RWPE1 (cell line): ENCODE measurements around the gene PLA2G6.

Experiments used
- CTCF ChIA-PET: fragments of 350-600 bp; sonication (Branson Sonifier 250); formaldehyde crosslinking; extraction: SDS; loops from one replicate; lab custom pipeline; 2021; lab: Yijun Ruan, JAX
- POLR2A ChIA-PET: fragments of 400-600 bp; formaldehyde crosslinking; extraction: SDS; loops from one replicate; lab custom pipeline; 2020; ENCODE audit warnings: antibody characterized with exemption; ENCODE audit not compliant: low non-redundant PET; lab: Yijun Ruan, JAX
- DNase-seq: peaks from one replicate; pipeline ENCODE4 v3.0.0; 2012; ENCODE audit warnings: low spot score
- H3K27ac ChIP-seq: fragments of 450-650 bp; 2 replicates; pipeline ENCODE4 v1.5.1; 2017
- TF ChIP-seq, protein P1 (sequence below): fragments of 450-650 bp; conservative IDR thresholded peaks from 2 replicates; pipeline ENCODE4 v1.5.1; 2017; ENCODE audit warnings: low read depth, mild to moderate bottlenecking

PLA2G6 gene

DNA sequence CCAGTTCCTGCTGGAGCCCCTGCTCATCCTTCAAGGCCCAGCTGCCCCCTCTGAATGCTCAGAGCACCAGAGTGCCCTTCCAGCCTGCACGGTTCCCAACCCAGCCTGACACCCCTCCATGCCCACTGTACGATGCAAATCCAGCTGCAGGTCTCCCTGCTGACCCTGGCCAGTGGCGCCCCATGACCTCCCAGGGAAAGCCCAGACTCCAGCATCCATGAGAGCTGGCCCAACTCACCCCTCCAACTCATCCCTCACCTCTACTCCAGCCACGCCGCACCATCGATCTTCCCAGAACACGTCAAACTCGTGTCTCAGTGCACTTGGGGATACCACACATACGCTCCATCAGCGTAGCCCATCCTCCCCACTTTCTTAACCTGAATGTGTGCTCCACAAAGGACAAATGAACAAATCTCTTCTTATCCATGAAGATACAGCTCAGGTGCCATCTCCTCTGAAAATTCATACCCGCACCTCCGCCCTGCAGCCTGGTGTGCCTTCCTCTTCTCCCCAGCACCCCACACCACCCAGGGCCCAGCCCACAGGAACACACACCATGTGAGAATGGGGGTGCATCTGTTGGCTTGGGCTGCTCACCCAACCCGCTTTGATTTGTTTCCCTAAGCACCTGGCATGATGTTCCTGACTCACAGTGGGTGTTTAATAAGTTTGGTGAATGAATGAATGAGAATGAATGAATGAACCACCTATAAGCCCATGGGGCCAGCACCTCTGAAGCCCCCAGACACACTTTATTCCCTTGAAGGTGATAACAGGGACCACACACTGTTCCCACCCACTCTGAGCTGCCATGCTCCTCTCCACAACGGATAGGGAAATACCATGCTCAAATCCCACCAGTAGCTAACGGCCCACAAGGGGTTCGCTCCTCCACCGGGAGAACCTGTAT is 6.2 kb downstream of the PLA2G6 start:
- POLR2A ChIA-PET = no interaction called here
- CTCF ChIA-PET = no interaction called here

DNA sequence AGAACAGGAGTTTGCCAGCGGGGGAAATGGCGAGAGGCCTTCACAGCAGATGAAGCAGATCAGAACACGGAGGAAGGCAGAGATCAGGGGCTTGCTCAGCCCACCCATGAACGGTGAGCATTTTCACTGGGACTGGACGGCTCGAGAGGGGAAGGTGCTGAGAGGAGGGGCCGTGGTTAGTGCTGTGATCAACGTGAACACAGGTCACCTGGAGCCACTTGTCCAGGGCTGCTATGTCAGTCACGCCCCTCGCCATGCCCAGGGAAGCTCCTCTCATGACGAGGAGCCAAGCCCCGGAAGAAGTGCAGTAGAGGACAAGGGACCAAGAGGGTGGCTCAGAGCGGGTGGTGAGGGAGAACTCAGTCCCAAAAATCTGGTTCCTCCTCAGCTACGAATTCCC is 7.0 kb downstream of the PLA2G6 start:
- POLR2A ChIA-PET = no interaction called here
- CTCF ChIA-PET = no interaction called here
- DNase-seq = no peak
- H3K27ac ChIP-seq = peak overlapping the region; percentile 90; the same call in 1 of the 2 replicates
- TF ChIP-seq, protein P1, sequence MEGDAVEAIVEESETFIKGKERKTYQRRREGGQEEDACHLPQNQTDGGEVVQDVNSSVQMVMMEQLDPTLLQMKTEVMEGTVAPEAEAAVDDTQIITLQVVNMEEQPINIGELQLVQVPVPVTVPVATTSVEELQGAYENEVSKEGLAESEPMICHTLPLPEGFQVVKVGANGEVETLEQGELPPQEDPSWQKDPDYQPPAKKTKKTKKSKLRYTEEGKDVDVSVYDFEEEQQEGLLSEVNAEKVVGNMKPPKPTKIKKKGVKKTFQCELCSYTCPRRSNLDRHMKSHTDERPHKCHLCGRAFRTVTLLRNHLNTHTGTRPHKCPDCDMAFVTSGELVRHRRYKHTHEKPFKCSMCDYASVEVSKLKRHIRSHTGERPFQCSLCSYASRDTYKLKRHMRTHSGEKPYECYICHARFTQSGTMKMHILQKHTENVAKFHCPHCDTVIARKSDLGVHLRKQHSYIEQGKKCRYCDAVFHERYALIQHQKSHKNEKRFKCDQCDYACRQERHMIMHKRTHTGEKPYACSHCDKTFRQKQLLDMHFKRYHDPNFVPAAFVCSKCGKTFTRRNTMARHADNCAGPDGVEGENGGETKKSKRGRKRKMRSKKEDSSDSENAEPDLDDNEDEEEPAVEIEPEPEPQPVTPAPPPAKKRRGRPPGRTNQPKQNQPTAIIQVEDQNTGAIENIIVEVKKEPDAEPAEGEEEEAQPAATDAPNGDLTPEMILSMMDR = no peak

More for the DNA sequence above, 6.2 kb downstream of the PLA2G6 start:
- DNase-seq = no peak
- TF ChIP-seq, protein P1 = no peak
- peak overlapping the region; percentile 90 for H3K27ac ChIP-seq

GRCh38 chr22:38173641-38173906 is 8.1 kb downstream of the PLA2G6 start:
- CTCF ChIA-PET = no interaction called here
- TF ChIP-seq, protein P1 = no peak
- H3K27ac ChIP-seq = peak overlapping the region; percentile 98
- POLR2A ChIA-PET = no interaction called here
- DNase-seq = no peak

DNA sequence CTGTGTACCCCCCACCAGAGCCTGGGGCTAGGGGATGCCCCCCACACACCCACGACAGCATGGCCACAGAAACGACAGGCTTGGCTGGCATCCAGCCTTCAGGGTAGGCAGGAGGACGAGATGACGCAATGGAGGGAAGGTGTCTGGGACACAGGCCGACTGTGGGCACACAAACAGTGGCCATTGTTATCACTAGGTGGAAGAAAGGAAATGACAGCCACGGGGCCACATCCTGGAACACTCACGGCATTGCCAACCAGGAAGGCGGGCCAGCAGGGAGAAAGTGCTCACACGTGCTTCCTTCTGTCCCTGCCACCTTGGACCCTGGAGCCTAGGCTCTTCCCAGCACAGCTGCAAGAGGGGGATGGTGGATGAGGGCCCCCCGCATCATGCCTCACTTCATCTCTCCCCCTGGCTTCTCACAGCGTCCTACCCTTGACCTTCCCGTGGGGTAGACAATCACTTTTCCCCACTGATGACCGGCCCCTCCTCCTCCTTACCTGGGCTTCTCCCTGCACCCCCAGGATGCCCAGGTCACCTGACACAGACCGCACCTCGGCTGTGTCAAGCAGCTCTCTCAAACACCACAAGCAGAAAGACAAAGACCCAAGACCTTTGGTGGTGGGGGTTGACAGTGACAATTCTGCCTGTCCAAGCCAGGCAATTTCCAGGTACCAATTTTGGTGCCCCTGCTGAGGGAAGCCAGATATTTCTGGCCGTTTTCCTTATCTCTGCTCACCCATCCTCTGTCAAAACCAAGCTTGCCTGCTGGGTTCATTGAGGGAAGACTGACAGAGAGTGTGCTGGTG is 8.6 kb downstream of the PLA2G6 start:
- TF ChIP-seq, protein P1 = no peak
- H3K27ac ChIP-seq = peak overlapping the region; percentile 98
- CTCF ChIA-PET = interaction anchor here (0.7 kb wide), 1 partner anchor 366 kb away, joined by 3 read pairs; no protein-coding TSS in a partner anchor
- POLR2A ChIA-PET = no interaction called here
- no peak for DNase-seq

DNA sequence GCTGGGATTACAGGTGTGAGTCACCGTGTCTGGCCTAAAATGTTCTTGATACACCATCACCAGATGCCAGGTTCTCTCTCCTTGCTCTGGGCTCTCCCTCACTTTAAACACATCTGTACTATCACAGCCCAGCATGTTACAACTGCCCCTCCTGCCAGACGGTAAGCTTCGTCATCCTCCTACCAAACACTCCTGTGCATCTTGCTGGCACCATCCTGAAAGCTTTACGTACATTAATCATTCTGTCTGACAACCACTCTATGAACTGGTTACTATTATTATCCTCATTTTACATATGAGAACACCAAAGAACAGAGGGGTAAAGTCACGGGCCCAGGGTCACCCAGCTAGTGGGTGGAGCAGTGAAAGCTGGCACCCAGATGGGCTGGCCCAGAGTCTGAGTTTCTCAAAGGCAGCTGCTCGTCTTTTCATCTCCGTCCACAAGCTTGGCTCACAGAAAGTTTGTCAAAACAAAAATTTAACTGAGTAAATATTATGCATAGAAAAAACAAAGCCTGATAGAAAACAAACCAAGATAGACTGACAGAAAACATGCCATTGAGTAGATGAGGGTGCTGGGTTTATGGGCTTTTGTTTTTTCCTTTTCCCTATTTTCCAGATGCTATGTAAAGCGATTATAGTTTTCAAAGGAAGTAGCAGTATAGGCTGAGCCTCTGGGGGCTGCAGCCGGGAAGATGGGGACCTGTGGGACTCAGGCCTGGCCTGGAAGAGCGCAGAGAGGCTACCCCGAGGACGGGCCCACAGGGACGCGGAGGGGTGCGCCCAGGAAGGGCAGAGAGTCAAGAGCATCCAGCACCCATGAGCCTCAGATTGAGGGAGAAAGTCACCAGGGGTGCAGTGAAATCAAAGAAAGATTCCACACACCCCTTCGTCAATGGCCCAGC is 9.5 kb downstream of the PLA2G6 start:
- DNase-seq = peak; percentile 70
- ChIA-PET CTCF (no interaction called here), POLR2A (interaction anchor here (0.5 to 0.8 kb wide), 3 partner anchors 16 to 143 kb away, joined by 3 to 6 read pairs (median 3); no protein-coding TSS in a partner anchor)
- TF ChIP-seq, protein P1 = no peak
- H3K27ac ChIP-seq = peak overlapping the region; percentile 98
